HG03103 (cell line): ENCODE results near the gene SLC35D3.
"Not testable (repeated sequence)": the region's sequence is repeated elsewhere in the genome, so short reads cannot be mapped to it uniquely, and the experiment has no call there.

Experiments used
- ATAC-seq: cut with Tn5 transposase; IDR thresholded peaks from one replicate; pipeline ENCODE4 v1.9.1; 2021; ENCODE audit warnings: low read depth; ENCODE audit not compliant: unreplicated experiment

SLC35D3 gene

DNA sequence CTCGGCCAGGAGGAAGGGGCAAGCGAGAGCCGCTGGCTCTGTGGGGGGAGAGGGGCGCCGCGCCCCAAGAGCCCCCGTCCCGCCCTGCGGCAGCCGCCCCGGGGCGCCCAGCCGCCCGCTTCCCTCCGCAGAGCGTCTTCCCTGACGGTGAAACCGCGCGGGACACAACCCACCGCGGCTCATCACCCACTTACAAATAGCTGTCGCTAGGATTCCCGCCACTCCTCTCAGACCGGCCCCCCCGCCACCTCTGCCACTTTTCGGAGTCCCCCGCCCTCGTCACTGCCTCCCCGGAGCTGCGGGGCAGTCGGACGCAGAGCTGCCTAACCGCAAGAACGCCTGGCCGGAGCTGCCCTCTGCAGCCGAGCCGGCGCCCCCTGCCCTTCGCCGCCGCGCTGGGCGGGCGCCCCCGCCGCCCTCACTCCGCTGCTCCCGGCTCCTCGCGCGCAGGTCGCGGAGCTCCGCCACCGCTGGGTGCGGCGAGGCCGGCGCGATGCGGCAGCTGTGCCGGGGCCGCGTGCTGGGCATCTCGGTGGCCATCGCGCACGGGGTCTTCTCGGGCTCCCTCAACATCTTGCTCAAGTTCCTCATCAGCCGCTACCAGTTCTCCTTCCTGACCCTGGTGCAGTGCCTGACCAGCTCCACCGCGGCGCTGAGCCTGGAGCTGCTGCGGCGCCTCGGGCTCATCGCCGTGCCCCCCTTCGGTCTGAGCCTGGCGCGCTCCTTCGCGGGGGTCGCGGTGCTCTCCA is at the start of gene SLC35D3:
TSS of gene SLC35D3 (plus strand) at position 366 of the 749 bp plus-strand sequence. CDS start at position 494, 128 bp downstream.
- no peak for ATAC-seq

GRCh38 chr6:136873748-136874147 is 48.4 kb upstream of the SLC35D3 start:
- ATAC-seq: no peak

DNA sequence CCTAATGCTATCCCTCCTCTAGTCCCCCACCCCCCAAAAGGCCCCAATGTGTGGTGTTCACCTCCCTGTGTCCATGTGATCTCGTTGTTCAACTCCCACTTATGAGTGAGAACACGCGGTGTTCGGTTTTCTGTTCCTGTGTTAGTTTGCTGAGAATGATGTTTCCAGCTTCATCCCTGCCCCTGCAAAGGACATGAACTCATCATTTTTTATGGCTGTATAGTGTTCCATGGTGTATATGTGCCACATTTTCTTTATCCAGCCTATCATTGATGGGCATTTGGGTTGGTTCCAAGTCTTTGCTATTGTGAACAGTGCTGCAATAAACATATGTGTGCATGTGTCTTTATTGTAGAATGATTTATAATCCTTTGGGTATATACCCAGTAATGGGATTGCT is 45.6 kb upstream of the SLC35D3 start:
- not testable (repeated sequence) for ATAC-seq

DNA sequence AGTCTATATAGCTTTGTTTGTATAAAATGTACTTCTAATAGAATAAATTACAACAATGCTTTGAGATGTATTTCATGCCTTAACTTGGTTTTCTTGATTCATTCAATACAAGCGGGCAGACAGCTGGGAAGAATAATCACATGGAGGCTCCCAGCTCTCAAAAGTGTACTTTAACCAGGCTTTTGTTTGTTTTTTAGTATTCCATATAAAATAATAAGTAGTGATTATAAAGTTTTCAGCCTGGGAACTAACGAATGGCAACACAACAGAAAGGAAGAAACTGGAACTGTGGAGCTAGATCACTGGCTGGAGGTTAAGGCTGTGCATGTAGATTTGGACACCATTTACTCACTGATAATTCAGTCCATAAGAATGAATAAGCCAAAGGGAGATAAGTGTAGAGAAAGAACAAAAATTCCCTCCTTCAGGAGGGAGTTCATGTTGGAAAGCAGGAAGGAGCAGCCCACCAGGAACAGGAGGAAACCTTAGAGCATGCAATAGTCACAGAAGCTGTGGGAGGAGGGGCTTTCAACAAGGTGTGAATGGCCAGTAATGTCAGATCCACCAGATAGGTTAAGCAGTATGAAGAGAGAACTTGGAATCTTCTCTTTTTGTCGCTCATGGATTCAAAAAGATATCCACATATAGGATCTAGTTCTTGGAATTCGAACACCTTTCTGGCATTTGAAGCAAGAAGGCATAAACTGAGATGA is 41.2 kb upstream of the SLC35D3 start:
- no peak for ATAC-seq

DNA sequence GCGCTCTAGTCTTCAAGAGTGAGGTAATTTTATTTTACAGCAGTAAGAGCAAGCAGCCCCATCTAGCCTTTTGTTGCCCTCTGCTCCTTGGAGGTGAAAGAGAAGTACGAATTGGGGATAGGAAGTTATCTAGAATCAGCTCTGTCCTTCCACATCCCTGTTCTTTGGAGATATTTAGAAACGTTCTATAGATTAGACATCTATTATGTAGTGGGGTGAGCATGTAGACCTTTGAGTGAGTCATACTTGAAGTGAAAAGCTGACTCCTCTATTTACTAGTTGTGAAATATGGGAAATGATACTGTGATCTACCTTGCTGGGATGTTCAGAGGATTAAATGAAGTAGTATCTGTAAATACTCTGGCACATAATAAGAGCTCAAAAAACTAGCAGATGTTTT is 36.0 kb upstream of the SLC35D3 start:
- no peak for ATAC-seq

DNA sequence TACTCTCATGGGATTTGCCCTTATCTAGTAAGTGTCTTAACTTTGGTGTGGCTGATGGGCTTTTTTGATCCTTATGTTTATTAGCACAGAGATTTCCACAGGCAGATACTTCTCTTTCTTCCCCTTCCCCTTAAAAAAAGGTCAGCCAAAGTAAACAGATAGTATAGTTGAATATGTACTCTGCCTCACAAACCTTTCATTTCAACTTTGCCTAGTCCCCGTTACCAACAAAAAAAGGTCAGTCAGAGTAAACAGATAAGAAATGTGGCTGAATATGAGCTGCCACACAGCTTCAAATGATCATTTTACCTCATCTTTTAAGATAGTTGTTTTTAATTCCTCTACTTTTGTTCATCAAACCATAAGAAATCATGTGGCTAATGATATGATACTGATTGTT is 34.1 kb upstream of the SLC35D3 start:
- ATAC-seq: no peak

DNA sequence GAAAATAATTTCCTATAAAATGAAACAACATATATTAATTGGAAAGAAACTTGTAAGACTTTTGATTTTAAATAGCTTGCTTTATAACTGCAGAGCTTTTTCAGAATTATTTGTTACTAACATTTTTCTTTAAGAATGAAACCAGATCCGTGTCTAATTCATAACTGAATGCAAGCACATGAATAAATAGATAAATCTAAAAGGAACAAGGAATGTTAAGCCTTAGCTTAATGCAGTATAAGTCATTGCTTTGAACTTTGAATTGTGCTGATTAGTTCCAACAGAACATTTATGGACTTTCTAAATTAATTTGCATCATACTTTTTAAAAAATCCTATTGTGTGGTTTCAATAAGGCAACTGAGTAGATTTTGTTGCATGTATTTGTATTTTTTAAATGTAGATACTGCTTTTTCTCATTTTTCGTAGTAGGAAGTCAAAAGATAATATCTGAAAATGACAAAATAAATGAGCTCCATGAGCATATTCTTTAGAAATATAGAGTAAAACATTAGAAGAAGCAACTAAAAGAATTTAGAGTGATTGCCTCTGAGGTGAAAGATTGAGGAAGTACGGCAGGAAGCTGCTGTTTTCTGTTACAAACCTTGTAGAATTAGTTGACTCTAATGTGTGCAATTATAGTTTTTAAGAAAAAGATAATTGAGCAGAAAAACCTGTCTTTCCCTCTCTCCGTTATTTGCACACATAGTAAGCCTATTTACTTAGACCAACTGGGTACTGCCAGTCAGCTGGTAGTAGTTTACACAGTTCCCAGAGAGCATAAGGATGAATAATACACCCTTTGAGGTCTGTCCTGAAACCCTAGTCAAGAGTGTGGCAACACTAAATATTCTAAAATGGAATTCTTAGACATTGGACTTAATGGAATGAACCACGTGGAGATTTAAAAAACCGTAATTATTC is 32.6 kb upstream of the SLC35D3 start:
- ATAC-seq: no peak

DNA sequence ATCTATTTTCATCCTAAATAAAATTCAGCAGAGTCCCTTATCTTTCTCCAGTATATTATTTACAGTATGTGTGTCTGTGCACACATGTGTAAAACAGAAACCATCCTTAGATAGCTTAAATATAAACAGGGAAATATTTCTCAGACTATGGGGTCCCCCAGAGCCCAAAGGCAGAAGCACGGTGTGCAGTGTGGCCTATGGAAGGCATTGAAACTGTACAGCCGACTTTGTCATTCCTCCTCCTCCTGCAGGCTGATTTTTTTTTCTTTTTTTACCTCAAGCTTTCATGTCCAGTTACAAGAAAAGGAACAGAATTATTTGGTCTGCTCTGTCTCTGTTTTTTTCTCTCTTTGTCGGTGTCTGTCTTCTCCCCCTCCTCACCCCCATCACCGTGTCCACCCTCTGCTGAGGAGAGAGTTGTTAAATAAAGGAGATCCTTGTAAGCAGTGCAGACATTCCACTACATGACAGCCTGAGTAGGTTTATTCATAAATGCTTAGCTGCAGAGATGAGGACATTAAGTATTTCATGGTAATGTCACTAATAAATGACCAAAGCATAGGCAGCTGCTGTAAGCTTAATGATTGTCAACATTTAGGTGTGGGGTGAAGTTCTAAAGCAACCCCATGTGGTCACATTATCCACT is 31.8 kb upstream of the SLC35D3 start:
- no peak for ATAC-seq

- no peak for ATAC-seq
These were observed 31.1 kb upstream of the SLC35D3 start for GRCh38 chr6:136890986-136891385.

DNA sequence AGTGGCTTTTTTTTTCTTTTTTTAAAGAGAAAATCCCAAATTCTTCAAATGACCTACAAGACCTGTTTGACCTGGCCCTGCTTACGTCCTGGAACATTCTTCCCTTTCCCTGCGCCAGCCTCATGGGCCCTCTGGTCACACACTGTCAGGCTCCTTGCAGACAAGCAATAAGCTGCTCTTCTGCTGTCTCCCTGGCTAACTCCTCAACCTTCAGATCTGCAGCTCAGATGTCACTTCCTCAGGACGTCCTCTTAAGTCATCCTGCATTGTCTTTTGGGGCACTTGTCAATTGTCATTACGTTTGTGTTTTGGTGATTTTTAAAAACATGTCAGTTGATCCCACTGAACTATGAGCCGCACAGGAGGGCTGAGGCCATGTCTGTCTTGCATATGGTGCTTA is 28.9 kb upstream of the SLC35D3 start:
- no peak for ATAC-seq

- no peak for ATAC-seq
These were observed 26.2 kb upstream of the SLC35D3 start for GRCh38 chr6:136895901-136896300.

DNA sequence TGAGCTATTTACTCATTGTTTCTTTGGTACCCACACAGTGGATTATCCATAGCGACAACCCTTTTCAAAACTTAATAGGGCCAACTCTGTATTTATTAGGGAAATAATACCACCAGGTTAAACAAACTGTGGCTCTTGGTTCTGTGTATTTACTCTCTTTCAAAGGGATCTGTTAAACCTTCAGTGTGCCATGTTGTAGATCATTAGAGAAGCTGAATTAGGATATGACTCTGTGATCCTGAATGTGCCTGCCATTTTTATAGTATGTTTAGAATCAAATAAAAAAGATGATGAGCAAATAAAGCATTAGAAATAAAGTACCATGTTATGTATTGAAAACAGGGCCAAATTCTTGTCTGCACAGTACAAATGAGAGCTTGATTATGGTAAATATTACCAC is 25.0 kb upstream of the SLC35D3 start:
- ATAC-seq: no peak

DNA sequence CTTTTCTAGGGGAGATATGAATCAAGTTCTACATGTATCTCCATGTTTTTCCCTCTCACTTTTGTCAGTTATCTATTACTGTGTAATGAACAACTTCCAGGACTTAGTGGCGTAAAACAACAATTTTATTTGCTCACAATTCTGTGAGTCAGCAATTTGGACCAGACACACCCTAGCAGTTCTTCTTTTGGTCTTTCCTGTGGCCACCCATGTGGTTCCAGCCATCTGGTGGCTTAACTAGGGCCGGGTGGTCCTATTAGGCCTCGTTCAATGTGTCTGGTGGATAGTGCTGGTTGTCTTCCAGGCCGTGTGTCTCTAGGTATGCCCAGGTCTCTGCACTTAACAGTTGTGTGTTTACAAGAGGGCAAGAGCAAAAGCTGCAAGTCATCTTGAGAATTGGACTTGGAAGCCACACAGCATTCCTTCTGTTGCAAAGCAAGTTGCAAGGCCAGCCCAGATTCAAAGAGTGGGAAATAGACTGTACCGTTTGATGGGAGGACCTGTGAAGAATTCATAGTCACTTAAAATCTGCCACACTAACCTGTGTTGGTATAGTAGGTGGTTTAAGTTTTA is 20.8 kb upstream of the SLC35D3 start:
- no peak for ATAC-seq

- ATAC-seq: not testable (repeated sequence)
These were observed 17.6 kb upstream of the SLC35D3 start for GRCh38 chr6:136904477-136904876.

GRCh38 chr6:136914947-136915346 is 7.2 kb upstream of the SLC35D3 start:
- ATAC-seq: no peak

DNA sequence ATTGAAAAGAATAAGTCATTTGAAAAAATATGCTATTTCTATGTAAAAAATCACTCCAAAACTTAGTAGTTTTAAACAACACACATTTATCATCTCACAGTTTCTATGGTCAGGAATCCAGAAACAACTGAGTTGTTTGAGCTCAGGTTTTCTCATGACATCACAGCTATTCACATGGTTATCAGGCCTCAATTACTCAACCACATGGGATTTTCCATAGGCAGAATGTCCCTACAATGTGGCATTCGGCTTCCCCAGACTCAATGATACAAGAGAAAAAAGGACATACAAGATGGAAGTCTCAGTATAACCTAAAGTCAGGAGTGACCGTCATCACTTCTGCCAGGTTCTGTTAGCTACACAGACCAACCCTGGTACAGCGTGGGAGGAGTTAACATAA is 3.4 kb upstream of the SLC35D3 start:
- ATAC-seq: no peak

DNA sequence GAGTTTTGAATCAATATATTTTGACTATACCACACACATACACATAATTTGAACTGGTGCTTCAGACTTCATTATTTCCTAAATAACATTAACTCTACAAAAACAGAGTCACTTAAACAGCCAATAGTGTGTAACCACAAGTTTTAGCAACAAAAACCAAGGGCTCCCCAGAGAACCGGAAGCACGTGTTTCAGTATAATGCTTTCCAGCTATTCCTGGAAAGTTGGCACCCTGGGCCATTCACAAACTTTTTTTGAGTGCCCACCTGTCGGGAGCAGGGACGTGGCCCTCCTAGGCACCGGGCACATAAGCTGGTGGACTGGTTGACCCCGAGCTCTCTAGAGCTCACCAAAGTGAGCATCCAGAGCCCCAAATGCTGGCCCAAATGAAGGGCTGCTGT is 1.9 kb upstream of the SLC35D3 start:
- ATAC-seq: no peak

GRCh38 chr6:136920671-136921380 is 1.3 kb upstream of the SLC35D3 start:
- ATAC-seq: no peak

GRCh38 chr6:136921381-136921935 is 643 bp upstream of the SLC35D3 start:
- ATAC-seq: no peak
